ENCODE data around the gene TEX13B.

TEX13B gene

DNA sequence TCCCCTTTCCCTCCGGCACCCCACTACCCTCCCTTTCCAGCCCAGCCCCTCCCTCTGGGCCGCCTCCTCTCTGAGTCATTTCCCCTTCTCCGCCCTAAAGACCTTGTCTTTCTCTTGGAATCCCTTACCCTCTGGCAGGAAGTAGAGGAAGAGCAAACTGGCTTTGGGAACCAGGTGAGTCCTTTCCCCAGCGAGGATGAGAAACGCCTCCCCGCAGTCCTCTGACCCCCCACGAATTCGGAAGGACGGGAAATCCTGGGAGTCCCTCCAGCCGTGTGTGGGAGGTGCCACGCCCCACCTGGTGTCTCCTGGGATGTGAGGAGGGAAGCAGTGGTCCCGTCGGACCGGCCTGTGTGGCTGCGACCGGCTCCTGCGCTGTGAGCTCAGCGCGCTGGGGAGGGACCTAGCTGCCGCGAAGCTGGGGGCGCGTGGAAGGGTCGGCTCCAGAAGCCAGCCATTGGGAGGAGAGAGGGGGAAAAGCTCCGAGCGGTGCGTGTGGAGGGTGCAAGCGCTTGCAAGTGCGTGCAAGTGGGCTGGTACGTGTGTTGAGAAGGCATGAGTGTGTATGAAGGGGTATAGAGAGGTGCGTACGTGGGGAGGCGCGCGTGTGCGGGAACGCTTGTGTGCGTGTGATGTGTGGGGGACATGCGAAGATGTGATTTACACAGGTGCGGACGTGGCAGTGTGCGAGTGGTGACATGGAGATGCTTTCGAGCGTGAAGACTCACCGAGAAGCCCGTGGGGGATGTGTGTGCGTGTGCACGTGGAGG, 46.3 kb downstream of the TEX13B start:
- no peak for DNase-seq

GRCh38 chrX:107935200-107935599, 47.0 kb downstream of the TEX13B start:
- no peak for DNase-seq

DNA sequence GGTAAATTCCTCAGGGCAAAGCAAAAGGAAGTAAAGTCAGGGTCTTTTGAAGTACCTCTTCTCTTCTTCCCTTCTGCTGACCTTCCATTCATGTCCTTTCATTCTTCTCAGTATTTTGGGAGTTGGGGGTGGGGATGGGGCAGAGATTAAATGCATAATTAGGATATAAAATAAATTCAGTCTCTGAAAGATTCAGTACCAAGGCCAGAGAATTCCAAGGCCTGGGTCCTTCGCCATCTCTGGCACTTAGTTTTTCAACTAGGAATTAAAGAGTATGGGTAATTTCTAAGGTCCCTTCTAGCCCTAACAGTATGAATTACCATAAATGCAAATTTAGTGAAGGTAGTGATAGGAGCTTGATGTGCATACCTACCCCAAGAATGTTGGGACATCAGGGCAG, 47.9 kb downstream of the TEX13B start:
- no peak for DNase-seq
